Memory B cell (primary cell): ENCODE data around the gene EIF6.
"Not testable (repeated sequence)": the region's sequence is repeated elsewhere in the genome, so short reads cannot be mapped to it uniquely, and the experiment has no call there.

Experiments
- ATAC-seq: fragments of 150-1000 bp; cut with Tn5 transposase; 2 replicates; pipeline ENCODE4 v1.10.0; 2021; ENCODE audit warnings: low read depth, mild to moderate bottlenecking, moderate library complexity
- DNase-seq, 2 donors: peaks; one replicate each; pipeline ENCODE4 v3.0.0; 2022; ENCODE audit warnings: low spot score in 2 of 2
- H3K27ac Mint-ChIP-seq: one replicate; pipeline ENCODE4 v1.8.0; 2022; ENCODE audit warnings: mild to moderate bottlenecking, moderate library complexity, mixed read lengths
- H3K27me3 Mint-ChIP-seq: one replicate; pipeline ENCODE4 v1.8.0; 2022; ENCODE audit warnings: mixed read lengths
- H3K36me3 Mint-ChIP-seq: one replicate; pipeline ENCODE4 v1.8.0; 2022; ENCODE audit warnings: mild to moderate bottlenecking, mixed read lengths
- H3K4me1 Mint-ChIP-seq: one replicate; pipeline ENCODE4 v1.8.0; 2022; ENCODE audit warnings: mixed read lengths
- H3K4me3 Mint-ChIP-seq: one replicate; pipeline ENCODE4 v1.8.0; 2022; ENCODE audit warnings: mild to moderate bottlenecking, moderate library complexity, mixed read lengths
- H3K9me3 Mint-ChIP-seq: one replicate; pipeline ENCODE4 v1.8.0; 2022; ENCODE audit warnings: mixed read lengths

EIF6 gene

DNA sequence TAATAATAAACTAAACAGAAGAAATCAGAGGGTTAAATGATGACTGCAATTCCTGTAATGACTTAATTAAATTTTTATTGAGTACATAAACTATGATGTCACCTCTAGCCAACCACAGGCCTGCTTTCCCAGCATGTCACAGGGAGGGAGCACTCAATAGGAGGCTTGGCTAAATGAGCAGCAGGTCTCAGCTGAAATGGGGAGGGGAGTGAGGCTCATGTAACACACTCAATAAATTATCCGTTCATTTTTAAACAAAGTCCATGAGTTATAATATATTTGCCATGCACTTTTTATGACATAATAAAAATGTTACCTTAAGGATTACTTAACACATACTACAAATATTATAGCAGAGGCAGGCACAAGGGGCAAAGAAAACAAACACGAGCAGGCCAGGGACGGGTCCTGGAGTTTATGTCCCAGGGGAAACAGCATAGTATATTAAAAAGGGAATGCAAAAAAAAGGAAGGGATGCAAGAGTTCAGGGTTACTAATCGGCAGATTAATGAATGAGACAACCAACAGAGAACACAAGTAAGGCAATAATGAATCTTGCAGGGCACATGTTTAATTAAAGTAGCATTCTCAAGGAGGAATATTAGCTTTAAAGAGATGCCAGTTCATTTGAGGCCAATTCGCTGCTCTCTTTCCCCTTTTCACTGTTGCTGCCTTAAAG lies 34.8 kb upstream of the EIF6 start:
- no peak overlapping the region for H3K27ac Mint-ChIP-seq
- H3K36me3 Mint-ChIP-seq, result peaks cover 11% of the 10 kb centered on the region
- ATAC-seq (no peak), DNase-seq (no peak)
- no peaks in the 10 kb centered on the region for H3K9me3 Mint-ChIP-seq
- H3K4me1 Mint-ChIP-seq, result peaks cover 7% of the 10 kb centered on the region
- no peak overlapping the region for H3K4me3 Mint-ChIP-seq
- no peaks in the 10 kb centered on the region for H3K27me3 Mint-ChIP-seq

GRCh38 chr20:35318502-35319157 lies 34.1 kb upstream of the EIF6 start:
- H3K4me3 Mint-ChIP-seq, result no peak overlapping the region
- H3K36me3 Mint-ChIP-seq, result peaks cover 13% of the 10 kb centered on the region
- H3K4me1 Mint-ChIP-seq, result peaks cover 7% of the 10 kb centered on the region
- no peaks in the 10 kb centered on the region for H3K9me3 Mint-ChIP-seq
- H3K27ac Mint-ChIP-seq, result no peak overlapping the region
- no peak for DNase-seq
- H3K27me3 Mint-ChIP-seq, result no peaks in the 10 kb centered on the region
- ATAC-seq, result peak; percentile 32

GRCh38 chr20:35317416-35318210 lies 33.0 kb upstream of the EIF6 start:
- Mint-ChIP-seq H3K27ac (no peak overlapping the region), H3K4me1 (peaks cover 9% of the 10 kb centered on the region), H3K4me3 (no peak overlapping the region), H3K27me3 (no peaks in the 10 kb centered on the region), H3K36me3 (peaks cover 15% of the 10 kb centered on the region), H3K9me3 (no peaks in the 10 kb centered on the region)
- DNase-seq (no peak), ATAC-seq (no peak)

DNA sequence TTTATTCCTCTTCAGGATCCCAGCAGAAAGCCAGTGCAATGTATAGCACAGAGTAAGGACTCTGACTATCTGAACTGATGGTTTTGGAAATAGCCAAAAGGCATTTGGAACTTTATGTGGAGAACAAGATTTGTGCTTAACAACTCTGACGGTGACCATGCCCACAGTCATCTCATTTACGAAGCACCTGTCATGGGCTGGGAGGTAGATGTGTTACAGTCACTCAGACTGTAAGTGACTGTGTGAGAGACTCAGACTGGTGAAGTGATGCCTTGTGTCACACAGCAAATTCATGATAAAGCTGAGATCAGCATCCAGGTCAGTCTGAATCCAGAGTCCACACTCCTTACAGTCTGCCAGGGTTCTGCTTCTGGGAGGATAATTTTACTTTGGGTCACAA lies 31.5 kb upstream of the EIF6 start:
- peaks cover 9% of the 10 kb centered on the region for H3K4me1 Mint-ChIP-seq
- no peaks in the 10 kb centered on the region for H3K9me3 Mint-ChIP-seq
- H3K36me3 Mint-ChIP-seq, result peaks cover 19% of the 10 kb centered on the region
- H3K27ac Mint-ChIP-seq, result peak overlapping the region; percentile 38
- DNase-seq, result no peak
- ATAC-seq, result no peak
- no peak overlapping the region for H3K4me3 Mint-ChIP-seq
- no peaks in the 10 kb centered on the region for H3K27me3 Mint-ChIP-seq

DNA sequence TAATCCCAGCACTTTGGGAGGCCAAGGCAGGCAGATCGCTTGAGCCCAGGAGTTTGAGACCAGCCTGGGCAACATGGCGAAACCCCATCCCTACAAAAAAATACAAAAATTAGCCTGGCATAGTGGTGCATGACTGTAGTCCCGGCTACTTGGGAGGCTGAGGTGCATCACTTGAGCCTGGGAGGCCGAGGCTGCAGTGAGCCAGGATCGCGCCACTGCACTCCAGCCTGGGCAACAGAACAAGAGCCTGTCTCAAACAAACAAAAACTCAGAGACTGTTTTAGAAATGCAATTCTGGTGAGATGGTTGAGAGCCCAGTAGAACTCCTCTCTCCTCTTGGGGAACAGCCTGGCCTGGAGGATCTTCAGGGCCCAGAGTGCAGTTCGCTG lies 31.1 kb upstream of the EIF6 start:
- H3K27me3 Mint-ChIP-seq, H3K27ac Mint-ChIP-seq, H3K4me3 Mint-ChIP-seq, DNase-seq, H3K4me1 Mint-ChIP-seq, H3K9me3 Mint-ChIP-seq, ATAC-seq: not testable (repeated sequence)
- H3K36me3 Mint-ChIP-seq, result peaks cover 19% of the 10 kb centered on the region

- ATAC-seq, result no peak
- H3K27me3 Mint-ChIP-seq, result no peaks in the 10 kb centered on the region
- H3K4me3 Mint-ChIP-seq, result no peak overlapping the region
- no peak overlapping the region for H3K27ac Mint-ChIP-seq
- H3K4me1 Mint-ChIP-seq, result peaks cover 9% of the 10 kb centered on the region
- no peak for DNase-seq
- no peaks in the 10 kb centered on the region for H3K9me3 Mint-ChIP-seq
- H3K36me3 Mint-ChIP-seq, result peaks cover 19% of the 10 kb centered on the region
Observed at GRCh38 chr20:35314816-35315631, 30.5 kb upstream of the EIF6 start.

- Mint-ChIP-seq H3K4me3 (no peak overlapping the region), H3K9me3 (no peaks in the 10 kb centered on the region), H3K27me3 (no peaks in the 10 kb centered on the region), H3K27ac (peak overlapping the region; percentile 60), H3K4me1 (peaks cover 7% of the 10 kb centered on the region), H3K36me3 (peaks cover 17% of the 10 kb centered on the region)
- DNase-seq (no peak), ATAC-seq (no peak)
Observed at GRCh38 chr20:35312318-35312717, 27.7 kb upstream of the EIF6 start.

GRCh38 chr20:35311822-35312221 lies 27.2 kb upstream of the EIF6 start:
- H3K27me3 Mint-ChIP-seq, result no peaks in the 10 kb centered on the region
- ATAC-seq, result no peak
- no peak for DNase-seq
- no peak overlapping the region for H3K4me3 Mint-ChIP-seq
- H3K27ac Mint-ChIP-seq, result no peak overlapping the region
- H3K9me3 Mint-ChIP-seq, result no peaks in the 10 kb centered on the region
- peaks cover 17% of the 10 kb centered on the region for H3K36me3 Mint-ChIP-seq
- peaks cover 7% of the 10 kb centered on the region for H3K4me1 Mint-ChIP-seq

DNA sequence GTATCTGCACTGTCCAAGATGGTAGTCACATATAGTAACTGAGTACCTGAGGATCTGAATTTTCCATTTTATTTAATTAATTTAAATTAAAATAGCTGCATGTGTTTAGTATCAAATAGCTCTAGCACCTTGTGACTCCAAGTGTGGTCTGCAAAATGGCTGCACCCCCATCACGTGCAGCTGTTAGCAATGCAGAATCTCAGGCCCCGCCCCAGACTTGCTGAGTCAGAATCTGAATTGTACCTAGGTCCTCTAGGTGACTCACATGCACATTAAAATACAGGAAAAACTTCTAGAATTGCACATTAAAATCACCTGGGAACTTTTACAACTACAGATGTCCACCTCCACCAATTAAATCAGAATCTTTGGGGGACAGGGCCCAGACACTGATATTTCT lies 26.8 kb upstream of the EIF6 start:
- Mint-ChIP-seq H3K4me3 (no peak overlapping the region), H3K9me3 (no peaks in the 10 kb centered on the region), H3K4me1 (peaks cover 7% of the 10 kb centered on the region), H3K36me3 (peaks cover 17% of the 10 kb centered on the region), H3K27me3 (no peaks in the 10 kb centered on the region), H3K27ac (no peak overlapping the region)
- no peak for DNase-seq
- ATAC-seq, result no peak

DNA sequence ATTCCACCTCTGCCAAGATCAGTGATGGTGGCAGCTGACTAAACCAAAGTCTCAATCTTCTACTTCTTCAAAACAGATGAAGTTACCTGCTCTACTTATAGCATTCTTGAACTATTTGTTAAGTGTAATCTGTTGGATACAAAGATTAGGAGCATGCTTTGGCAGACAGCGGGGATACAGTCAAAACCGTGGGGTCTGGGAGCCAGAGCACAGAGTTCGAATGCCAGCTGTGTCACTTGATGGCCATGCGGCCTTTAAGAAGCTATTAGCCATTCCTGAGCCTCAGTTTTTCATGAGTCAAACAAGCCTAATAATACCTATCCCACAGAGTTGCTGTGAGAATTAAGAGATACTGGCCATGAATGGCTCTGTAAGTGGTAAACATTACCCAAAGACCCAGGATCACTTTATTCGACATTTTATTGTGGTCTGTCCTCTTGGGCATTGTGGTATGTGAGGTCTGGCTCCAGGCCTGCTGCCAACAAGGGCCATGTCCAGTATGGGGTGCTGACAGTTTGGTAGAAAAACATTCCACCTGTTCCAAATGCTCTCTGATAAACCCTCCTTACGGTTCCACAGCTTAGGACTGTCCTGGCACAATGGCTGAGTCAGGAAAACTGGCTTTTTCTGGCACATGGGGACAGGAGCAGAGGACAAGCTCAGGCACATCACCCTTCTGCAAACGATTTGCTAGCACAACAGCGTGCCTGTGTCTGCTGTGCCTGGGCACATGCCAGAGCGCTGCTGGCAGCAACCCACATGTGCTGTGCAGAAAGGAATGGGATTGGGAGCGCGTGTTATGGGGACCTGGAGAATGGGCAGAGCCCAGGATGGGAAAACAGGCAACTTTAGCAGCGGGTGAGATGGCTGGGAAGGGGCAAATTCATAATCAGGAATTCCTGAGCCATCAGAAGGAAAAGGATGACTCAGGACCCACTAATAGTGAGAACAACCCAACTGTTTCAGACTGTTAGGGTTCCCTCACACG lies 23.4 kb upstream of the EIF6 start:
- Mint-ChIP-seq H3K4me1 (peaks cover 8% of the 10 kb centered on the region), H3K36me3 (peaks cover 11% of the 10 kb centered on the region), H3K9me3 (no peaks in the 10 kb centered on the region), H3K27ac (no peak overlapping the region), H3K4me3 (no peak overlapping the region), H3K27me3 (no peaks in the 10 kb centered on the region)
- DNase-seq (no peak), ATAC-seq (no peak)

DNA sequence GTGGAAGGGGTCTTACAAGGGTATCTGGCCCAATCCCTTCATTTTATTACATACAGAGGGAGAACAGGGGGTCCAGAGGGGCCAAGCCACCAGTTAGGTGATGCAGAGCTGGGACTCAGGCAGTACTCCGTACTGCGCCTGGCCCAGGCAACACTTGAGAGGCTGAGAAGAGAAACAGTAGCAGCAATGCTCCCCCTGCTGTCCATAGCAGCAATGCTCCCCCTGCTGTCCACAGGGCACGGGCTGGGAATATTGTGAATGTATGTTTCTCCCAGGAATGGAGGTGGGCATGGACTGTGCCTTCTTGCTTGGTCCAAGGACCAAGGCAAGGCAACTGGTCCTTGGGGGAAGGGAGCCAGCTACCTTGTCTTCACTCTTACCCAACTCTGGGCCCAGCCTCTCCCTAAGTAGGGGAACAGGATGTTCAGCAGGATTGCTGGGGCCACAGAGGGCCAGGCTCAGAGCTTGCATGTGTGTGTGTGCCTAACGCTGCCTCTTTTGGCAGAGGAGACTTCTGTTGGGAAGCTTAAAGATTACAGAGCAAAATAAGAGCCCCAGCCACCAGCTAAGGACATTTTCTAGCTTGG lies 22.5 kb upstream of the EIF6 start:
- Mint-ChIP-seq H3K9me3 (no peaks in the 10 kb centered on the region), H3K4me3 (no peak overlapping the region), H3K36me3 (peaks cover 5% of the 10 kb centered on the region), H3K27me3 (no peaks in the 10 kb centered on the region), H3K27ac (no peak overlapping the region), H3K4me1 (peaks cover 6% of the 10 kb centered on the region)
- ATAC-seq (peak; percentile 41), DNase-seq (no peak)

DNA sequence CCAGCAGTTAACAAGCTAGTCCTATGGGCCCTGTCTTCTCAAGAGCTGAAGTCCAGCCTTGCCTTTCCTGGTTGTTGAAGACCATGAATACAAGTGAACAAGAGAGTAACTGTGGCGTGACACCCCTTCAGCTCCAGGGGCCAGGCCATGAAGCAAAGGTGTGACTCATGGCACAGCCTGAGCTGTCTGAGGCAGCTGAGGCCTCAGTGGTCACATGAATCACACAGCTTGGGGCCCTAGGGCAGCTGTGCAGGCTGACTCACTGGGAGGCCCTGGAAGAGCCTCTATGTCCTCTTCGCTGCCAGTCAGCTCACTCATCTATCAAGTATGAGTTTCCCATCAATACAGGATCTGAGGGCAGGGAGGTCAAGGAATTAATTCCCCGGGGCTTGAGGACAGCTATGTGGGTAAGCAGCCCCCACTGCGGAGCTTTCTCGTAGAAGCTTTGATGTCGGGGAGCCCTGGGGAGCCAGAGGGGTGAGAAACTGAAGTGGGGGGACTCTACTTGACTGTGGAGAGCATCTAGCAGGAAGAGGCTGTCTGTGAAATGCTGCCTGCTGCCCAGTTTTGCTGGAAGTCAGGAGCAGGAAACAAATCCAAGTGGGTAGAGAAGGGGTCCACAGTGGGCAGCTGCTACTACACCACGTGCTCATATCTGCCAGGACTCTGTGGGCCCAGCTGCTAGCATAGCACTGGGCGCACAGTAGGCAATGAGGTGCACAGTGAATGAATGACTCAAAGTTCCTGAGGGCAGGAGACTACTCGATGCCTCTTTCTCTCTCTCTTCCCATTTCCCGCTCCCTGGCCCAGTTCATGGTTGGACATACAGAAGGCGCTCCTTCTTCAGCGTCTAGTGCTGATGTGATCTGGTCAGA lies 21.3 kb upstream of the EIF6 start:
- Mint-ChIP-seq H3K27ac (no peak overlapping the region), H3K27me3 (no peaks in the 10 kb centered on the region), H3K4me3 (no peak overlapping the region), H3K36me3 (peaks cover 3% of the 10 kb centered on the region), H3K4me1 (peaks cover 6% of the 10 kb centered on the region), H3K9me3 (no peaks in the 10 kb centered on the region)
- ATAC-seq (no peak), DNase-seq (no peak)
